GM21447 (cell line): Measurements from ENCODE around the gene PABPC5.

Source experiments
- ATAC-seq: cut with Tn5 transposase; IDR thresholded peaks from one replicate; pipeline ENCODE4 v1.9.1; 2021; ENCODE audit not compliant: unreplicated experiment

PABPC5 gene

DNA sequence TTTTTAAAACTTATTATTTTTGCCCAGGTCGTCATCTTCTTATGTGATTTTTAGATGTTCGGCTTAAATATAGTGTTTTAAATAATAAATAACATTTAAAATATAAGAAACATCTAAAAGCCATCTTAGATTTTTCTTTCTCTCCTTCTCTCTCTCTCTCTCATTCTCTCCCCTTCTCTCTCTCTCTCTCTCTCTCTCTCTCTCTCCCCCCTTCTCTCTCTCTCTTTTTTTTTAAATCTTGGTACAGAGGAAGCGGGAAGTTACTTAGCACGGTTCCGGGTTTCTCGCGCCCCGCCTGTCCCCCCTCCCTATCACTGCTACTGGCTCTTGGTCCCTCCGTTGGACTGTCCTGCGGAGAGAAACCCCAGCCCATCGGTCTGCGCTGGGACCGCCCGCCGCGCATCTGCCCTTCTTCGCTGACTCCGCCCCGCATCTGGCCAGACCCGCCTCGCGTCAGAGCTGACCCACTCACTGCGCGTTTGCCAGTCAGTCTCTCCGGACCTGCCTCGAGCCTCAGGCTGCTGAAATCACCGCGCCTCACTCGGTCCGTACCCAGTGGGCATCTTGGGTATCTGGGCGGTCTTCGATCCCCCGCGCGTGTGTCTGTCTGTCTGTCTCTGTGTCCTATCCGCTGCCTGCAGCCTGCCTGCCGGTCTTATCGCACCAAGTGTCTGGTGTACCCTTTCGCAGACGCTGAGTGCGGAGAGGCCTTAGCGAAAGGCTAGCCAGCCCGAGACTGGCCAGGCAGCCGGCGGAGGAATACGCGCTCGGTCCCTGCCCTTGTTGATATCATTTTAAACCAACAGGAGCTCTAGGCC, at the start of gene PABPC5:
Gene PABPC5, plus strand, starts transcription at position 489 of the 818 bp plus-strand sequence. CDS start 739 bp downstream, outside the sequence.
- ATAC-seq, result no peak

DNA sequence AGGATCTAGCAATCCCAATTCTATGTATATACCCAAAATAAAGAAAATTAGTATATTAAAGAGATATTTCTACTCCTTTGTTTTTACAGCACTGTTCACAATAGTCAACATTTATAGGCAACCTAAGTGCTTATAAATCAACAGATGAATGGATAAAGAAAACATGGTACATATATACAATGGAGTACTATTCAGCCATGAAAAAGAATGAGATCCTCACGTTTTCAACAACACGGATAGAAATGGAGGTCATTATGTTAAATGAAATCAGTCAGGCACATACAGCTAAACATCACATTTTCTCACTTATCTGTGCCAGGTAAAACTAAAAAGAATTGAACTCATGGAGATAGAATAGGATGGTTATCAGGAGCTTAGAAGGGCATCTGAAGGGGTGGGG, 45.6 kb upstream of the PABPC5 start:
- no peak for ATAC-seq

DNA sequence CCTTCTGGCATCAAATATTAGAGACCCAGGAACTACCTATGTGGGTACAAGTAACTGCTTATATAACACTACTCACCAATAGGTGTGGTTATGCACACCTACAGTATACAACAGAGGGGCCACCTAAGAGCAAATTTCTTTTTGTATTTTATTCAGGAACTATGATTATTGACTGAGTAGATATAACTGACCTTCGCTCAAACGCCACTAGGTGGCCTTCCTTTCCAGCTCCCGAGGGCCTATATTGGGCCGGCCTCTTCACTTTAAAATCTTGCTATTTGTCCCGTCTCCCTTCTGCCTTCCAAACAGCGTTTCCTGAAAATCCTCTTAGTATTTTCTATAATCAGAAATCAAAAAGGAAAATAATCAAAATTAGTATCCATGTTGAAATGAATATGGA, 19.9 kb upstream of the PABPC5 start:
- ATAC-seq, result no peak

DNA sequence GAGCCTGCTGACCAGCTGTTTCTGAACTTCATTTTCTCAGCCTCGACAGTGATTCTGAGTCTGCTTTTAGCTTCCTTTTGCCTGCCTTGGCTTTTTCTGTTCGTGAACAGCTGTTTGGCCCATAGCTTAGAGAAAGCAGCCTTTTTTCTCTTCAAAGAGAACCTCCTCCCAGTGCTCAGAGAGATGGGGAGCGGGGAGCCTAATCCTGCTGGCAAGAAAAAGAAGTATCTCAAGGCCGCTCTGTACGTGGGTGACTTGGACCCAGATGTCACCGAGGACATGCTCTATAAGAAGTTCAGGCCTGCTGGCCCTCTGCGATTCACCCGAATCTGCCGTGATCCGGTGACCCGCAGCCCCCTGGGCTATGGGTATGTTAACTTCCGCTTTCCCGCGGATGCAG, 756 bp downstream of the PABPC5 start:
- no peak for ATAC-seq
